ENCODE data around the gene SLC9A5. TPM values are rescaled to one million over a fixed set of nuclear protein-coding genes. Genes with fewer than 3 reads are reported as not detected.

Gene SLC9A5
- total and polyA plus RNA-seq, 9 of the 15 experiments (the other 6 are each of a cell fraction or from before 2014, with no cell fraction given): 0.06 to 3.1 (median 1.2) TPM

DNA sequence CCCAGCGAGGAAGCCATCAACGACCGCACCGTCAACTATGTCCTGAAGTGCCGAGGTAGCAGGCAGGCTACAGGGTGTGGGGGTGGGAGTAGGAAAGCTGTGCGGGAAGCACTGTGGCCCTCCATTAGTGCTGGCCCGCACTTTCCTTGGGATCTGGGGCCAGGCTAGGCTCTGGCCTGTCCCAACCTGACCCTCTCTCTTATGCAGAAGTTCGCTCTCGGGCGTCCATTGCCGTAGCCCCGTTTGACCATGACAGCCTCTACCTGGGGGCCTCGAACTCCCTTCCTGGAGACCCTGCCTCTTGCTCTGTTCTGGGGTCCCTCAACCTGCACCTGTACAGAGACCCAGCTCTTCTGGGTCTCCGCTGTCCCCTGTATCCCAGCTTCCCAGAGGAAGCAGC is 39.2 kb downstream of the SLC9A5 start:
- 89% methylated on average over 12 of the region's 14 CpGs for WGBS (ENCODE audit: insufficient coverage, low coverage, missing lambda C conversion rate)

DNA sequence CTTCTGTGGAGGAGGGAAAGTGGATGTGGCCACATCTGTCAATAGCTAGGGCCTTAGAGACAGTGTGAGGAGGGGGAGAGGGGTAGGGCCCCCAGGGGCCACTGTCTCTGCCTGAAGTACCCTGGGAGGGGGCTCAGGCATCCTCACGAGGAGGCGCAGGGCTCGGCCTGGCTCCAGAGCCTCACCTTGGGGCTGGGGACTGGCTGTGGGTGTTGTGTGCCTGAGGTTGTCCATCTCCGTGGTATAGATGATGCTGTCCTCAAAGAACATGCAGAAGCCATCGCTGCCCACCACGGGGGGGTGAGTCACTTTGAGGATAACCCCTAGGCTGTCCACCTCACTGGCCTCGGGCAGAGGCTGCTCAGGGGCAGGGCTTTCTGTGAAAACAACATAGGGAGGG is 42.7 kb downstream of the SLC9A5 start:
- CTCF ChIA-PET (ENCODE audit: low intra/inter-chr PET ratio): no interaction called here
- in situ Hi-C loops (cut with MboI): no loop called here
- Histone ChIP-seq H3K36me3 (ENCODE audit: control insufficient read depth, insufficient read depth, low read length) (peaks cover 5% of the 10 kb centered on the region; the same call in 2 of the 3 replicates), H3K4me1 (replicated peaks in 1 of 2; ENCODE audit: control insufficient read depth in 2 of 2, insufficient read depth in 2 of 2, low read length in 2 of 2) (peaks cover 0 to 4% of the 10 kb centered on the region in 2 experiments; a peak in 1 of 5 replicates), H3K4me2 (ENCODE audit: insufficient read depth, low read length) (no peak overlapping the region), H3K9ac (ENCODE audit: insufficient read depth in 1 of 2, low read depth in 2 of 2, low read length in 2 of 2) (no peak overlapping the region; a peak in 1 of 4 replicates), H3K79me2 (ENCODE audit: control insufficient read depth, insufficient read depth, low read length) (no peaks in the 10 kb centered on the region), H3K4me3 (no peak overlapping the region), H3K9me1 (ENCODE audit: control insufficient read depth, insufficient read depth, low read length) (peaks cover 4% of the 10 kb centered on the region), H4K20me1 (replicated peaks; ENCODE audit: control insufficient read depth, insufficient read depth, low read length) (no peaks in the 10 kb centered on the region), H3K27me3 (ENCODE audit: control insufficient read depth in 2 of 2, insufficient read depth in 2 of 2, low read length in 2 of 2) (peaks cover 8 to 26% of the 10 kb centered on the region in 2 experiments; a peak in 3 of 5 replicates), H2AFZ (ENCODE audit: low read depth, low read length) (no peak overlapping the region), H3K27ac (ENCODE audit: extremely low read depth, low read depth, low read length) (no peak overlapping the region), H3K9me3 (replicated peaks; ENCODE audit: control insufficient read depth, insufficient read depth, low read depth, low read length) (no peaks in the 10 kb centered on the region)
- ATAC-seq: no peak
- DNase-seq (ENCODE audit: extremely low read depth in 1 of 4, low spot score in 3 of 4): no peak
- BruUV-seq (replicated peaks): no TSS peak
- POLR2A ChIA-PET: no interaction called here
- 10% methylated on average over 4 of the region's 7 CpGs for WGBS (ENCODE audit: insufficient coverage, low coverage, missing lambda C conversion rate)
- no peak for FAIRE-seq
- TF ChIP-seq SLC30A9 (CRISPR knock-in tag; IDR thresholded peaks at IDR 0.05) (no peak), NEUROD1 (IDR thresholded peaks at IDR 0.05; ENCODE audit: borderline replicate concordance, low read depth, low read length, partially characterized antibody) (no peak), SMC3 (conservative IDR thresholded peaks at IDR 0.05; ENCODE audit: insufficient read depth, low read depth, low read length) (no peak), ZNF347 (CRISPR knock-in tag; IDR thresholded peaks at IDR 0.05; ENCODE audit: low read depth) (no peak), KDM4B (IDR thresholded peaks at IDR 0.05; ENCODE audit: borderline replicate concordance in 2 of 2, low read depth in 1 of 2) (no peak), STAT5B (CRISPR knock-in tag; IDR thresholded peaks at IDR 0.05) (no peak), RBM39 (optimal IDR thresholded peaks at IDR 0.05; ENCODE audit: low read depth, low read length) (no peak), XRCC5 (IDR thresholded peaks at IDR 0.05; ENCODE audit: low read depth, low read length) (no peak), ZNF644 (tag; IDR thresholded peaks at IDR 0.05; ENCODE audit: low read depth) (no peak), OTX1 (CRISPR knock-in tag; IDR thresholded peaks at IDR 0.05) (no peak), ZNF134 (CRISPR knock-in tag; conservative IDR thresholded peaks at IDR 0.05) (no peak)
- TF ChIP-seq, protein P1, sequence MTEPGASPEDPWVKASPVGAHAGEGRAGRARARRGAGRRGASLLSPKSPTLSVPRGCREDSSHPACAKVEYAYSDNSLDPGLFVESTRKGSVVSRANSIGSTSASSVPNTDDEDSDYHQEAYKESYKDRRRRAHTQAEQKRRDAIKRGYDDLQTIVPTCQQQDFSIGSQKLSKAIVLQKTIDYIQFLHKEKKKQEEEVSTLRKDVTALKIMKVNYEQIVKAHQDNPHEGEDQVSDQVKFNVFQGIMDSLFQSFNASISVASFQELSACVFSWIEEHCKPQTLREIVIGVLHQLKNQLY (CRISPR knock-in tag; conservative IDR thresholded peaks at IDR 0.05): no peak
- intact Hi-C loops (cut with micrococcal nuclease): no loop called here

More for the DNA sequence above, 39.2 kb downstream of the SLC9A5 start:
- Histone ChIP-seq H4K20me1 (replicated peaks; ENCODE audit: control insufficient read depth, insufficient read depth, low read length) (no peaks in the 10 kb centered on the region), H3K4me3 (no peak overlapping the region), H2AFZ (ENCODE audit: low read depth, low read length) (no peak overlapping the region), H3K27ac (ENCODE audit: extremely low read depth, low read depth, low read length) (no peak overlapping the region), H3K4me1 (replicated peaks in 1 of 2; ENCODE audit: control insufficient read depth in 2 of 2, insufficient read depth in 2 of 2, low read length in 2 of 2) (peaks cover 0 to 19% of the 10 kb centered on the region in 2 experiments; a peak in 1 of 5 replicates), H3K9ac (ENCODE audit: insufficient read depth in 1 of 2, low read depth in 2 of 2, low read length in 2 of 2) (no peak overlapping the region), H3K9me3 (replicated peaks; ENCODE audit: control insufficient read depth, insufficient read depth, low read depth, low read length) (no peaks in the 10 kb centered on the region), H3K27me3 (ENCODE audit: control insufficient read depth in 2 of 2, insufficient read depth in 2 of 2, low read length in 2 of 2) (no peaks in the 10 kb centered on the region), H3K4me2 (ENCODE audit: insufficient read depth, low read length) (no peak overlapping the region), H3K36me3 (ENCODE audit: control insufficient read depth, insufficient read depth, low read length) (peaks cover 15% of the 10 kb centered on the region; the same call in 2 of the 3 replicates), H3K9me1 (ENCODE audit: control insufficient read depth, insufficient read depth, low read length) (peaks cover 4% of the 10 kb centered on the region), H3K79me2 (ENCODE audit: control insufficient read depth, insufficient read depth, low read length) (no peaks in the 10 kb centered on the region)
- ATAC-seq: no peak
- TF ChIP-seq ETV6 (IDR thresholded peaks at IDR 0.05; ENCODE audit: borderline replicate concordance in 1 of 2, low read depth in 2 of 2, low read length in 1 of 2) (no peak), ETV6 (CRISPR knock-in tag; IDR thresholded peaks at IDR 0.05; ENCODE audit: borderline replicate concordance) (no peak), NFATC3 (IDR thresholded peaks at IDR 0.05) (no peak), MAFF (IDR thresholded peaks at IDR 0.05; ENCODE audit: low read length) (no peak), MCM5 (IDR thresholded peaks at IDR 0.05; ENCODE audit: low read depth) (no peak)
- POLR2A ChIA-PET: interaction anchor here (0.5 to 1.1 kb wide), 3 partner anchors 8 to 193 kb away, joined by 3 to 4 read pairs (median 3); no protein-coding TSS in a partner anchor
- FAIRE-seq: no peak
- DNase-seq (ENCODE audit: extremely low read depth in 1 of 4, low spot score in 3 of 4): no peak
- in situ Hi-C loops (cut with MboI): no loop called here
- CTCF ChIA-PET (ENCODE audit: low intra/inter-chr PET ratio): no interaction called here
- no TSS peak for BruUV-seq (replicated peaks)
- intact Hi-C loops (cut with micrococcal nuclease): no loop called here

Data from K562 (cell line).